ENCODE data around the gene TTYH3.

GRCh38 chr7:2705371-2706096 is 73.7 kb downstream of the TTYH3 start:
- TF ChIP-seq CTCF (conservative IDR thresholded peaks at IDR 0.05; ENCODE audit: low read length) (no peak), EZH2phosphoT487 (IDR thresholded peaks at IDR 0.05; ENCODE audit: borderline replicate concordance, low read depth, low read length) (no peak)

All from OCI-LY7 (cell line).